GM12892 (cell line): ENCODE measurements around the gene ZKSCAN1.

Experiments used
- POLR2A ChIP-seq: IDR thresholded peaks from 2 replicates; pipeline ENCODE4 v1.6.1; 2011; ENCODE audit warnings: low read depth, low read length, control low read depth
- POLR2AphosphoS5 ChIP-seq: IDR thresholded peaks from 2 replicates; pipeline ENCODE4 v1.6.1; 2011; ENCODE audit warnings: low read depth, low read length, control low read depth
- TAF1 ChIP-seq: IDR thresholded peaks from 2 replicates; pipeline ENCODE4 v1.6.1; 2011; ENCODE audit warnings: low read depth, mild to moderate bottlenecking, control low read depth, low read length, borderline replicate concordance

- TF ChIP-seq TAF1, result no peak
- no peak for TF ChIP-seq POLR2A
- no peak for TF ChIP-seq POLR2AphosphoS5
Observed at GRCh38 chr7:100064162-100064561, 48.8 kb downstream of the ZKSCAN1 start.
